ENCODE results near the gene TAF6.

Gene TAF6

DNA sequence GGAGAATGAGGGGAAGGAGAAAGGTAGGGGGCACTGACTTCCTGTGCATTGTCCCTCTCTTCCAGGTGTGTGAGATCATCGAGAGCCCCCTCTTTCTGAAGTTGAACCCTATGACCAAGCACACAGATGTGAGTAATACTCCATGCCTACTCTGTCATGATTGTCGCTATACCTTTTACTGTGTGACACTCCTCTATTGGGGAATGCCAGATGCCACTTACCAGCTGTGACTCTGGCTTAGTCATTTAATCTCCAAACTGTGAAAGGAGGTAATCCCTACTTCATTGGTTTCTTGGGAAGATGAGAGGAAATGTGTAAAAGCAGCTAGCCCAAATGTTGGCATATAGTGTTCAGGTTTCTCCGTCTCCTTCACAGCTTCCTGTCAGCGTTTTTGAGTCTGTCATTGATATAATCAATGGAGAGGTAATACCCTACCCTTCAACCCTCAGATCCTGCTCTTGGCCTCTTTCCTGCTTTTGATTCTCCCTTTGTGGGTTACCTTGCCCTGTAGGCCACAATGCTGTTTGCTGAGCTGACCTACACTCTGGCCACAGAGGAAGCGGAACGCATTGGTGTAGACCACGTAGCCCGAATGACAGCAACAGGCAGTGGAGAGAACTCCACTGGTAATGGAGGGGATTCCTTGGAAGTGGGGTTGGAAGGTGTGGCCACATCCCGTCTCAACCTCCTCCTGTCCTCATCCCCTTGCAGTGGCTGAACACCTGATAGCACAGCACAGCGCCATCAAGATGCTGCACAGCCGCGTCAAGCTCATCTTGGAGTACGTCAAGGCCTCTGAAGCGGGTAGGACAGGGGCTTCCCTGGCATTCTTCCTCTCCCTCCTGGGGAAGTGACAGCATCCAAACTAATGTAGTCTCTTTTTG lies 28.4 kb downstream of the TAF6 start (continued):
- TF ChIP-seq, protein P1, sequence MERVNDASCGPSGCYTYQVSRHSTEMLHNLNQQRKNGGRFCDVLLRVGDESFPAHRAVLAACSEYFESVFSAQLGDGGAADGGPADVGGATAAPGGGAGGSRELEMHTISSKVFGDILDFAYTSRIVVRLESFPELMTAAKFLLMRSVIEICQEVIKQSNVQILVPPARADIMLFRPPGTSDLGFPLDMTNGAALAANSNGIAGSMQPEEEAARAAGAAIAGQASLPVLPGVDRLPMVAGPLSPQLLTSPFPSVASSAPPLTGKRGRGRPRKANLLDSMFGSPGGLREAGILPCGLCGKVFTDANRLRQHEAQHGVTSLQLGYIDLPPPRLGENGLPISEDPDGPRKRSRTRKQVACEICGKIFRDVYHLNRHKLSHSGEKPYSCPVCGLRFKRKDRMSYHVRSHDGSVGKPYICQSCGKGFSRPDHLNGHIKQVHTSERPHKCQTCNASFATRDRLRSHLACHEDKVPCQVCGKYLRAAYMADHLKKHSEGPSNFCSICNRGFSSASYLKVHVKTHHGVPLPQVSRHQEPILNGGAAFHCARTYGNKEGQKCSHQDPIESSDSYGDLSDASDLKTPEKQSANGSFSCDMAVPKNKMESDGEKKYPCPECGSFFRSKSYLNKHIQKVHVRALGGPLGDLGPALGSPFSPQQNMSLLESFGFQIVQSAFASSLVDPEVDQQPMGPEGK (tag by site-specific recombination; IDR thresholded peaks at IDR 0.05): no peak
- no peak for TF ChIP-seq ZNF140 (tag by site-specific recombination; IDR thresholded peaks at IDR 0.05)
- peak; percentile 31 for TF ChIP-seq ZNF366 (tag by site-specific recombination; conservative IDR thresholded peaks at IDR 0.05)
- TF ChIP-seq ZNF214 (tag by site-specific recombination; IDR thresholded peaks at IDR 0.05; ENCODE audit: borderline replicate concordance): peak; percentile 70; the same call in 1 of the 2 replicates
- TF ChIP-seq ZNF362 (tag by site-specific recombination; IDR thresholded peaks at IDR 0.05): no peak
- TF ChIP-seq REST (tag by site-specific recombination; IDR thresholded peaks at IDR 0.05): no peak
- TF ChIP-seq ZNF571 (tag by site-specific recombination; IDR thresholded peaks at IDR 0.05): no peak
- TF ChIP-seq ZNF426 (tag by site-specific recombination; IDR thresholded peaks at IDR 0.05): no peak
- TF ChIP-seq BCL11A (tag by site-specific recombination; IDR thresholded peaks at IDR 0.05; ENCODE audit: low read depth): no peak
- TF ChIP-seq SP2 (tag by site-specific recombination; IDR thresholded peaks at IDR 0.05): no peak
- no peak for TF ChIP-seq ZNF133 (tag by site-specific recombination; IDR thresholded peaks at IDR 0.05)
- no peak for TF ChIP-seq ZNF623 (tag by site-specific recombination; IDR thresholded peaks at IDR 0.05)

DNA sequence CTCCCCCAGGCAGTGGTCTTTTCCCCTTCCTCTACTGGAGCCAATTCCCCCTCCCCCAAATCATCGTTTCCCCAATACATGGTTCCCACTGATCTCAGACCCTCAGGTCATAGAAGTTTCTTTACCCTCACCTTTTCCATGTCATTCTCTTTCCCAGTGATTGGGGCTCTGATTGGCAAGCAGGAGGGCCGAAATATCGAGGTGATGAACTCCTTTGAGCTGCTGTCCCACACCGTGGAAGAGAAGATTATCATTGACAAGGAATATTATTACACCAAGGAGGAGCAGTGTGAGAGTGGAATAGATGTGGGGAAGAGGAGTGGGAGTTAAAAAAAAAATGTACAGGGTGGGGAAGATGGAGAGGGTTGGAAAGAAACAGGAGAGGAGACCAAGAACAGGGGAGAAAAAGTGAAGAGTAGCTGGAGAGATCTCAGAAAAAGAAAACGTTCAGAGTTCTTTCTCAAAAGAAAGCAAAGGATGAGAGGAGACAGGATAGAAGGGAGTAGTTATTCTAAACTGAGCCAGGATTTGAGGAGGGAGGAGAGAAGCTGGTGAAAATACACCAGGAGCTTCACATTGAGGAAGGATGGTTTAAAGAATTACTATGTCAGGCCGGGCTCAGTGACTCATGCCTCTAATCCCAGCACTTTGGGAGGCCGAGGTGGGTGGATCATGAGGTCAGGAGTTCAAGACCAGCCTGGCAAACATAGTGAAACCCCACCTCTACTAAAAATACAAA lies 29.5 kb downstream of the TAF6 start:
- Histone ChIP-seq H3K36me3 (ENCODE audit: control insufficient read depth in 2 of 2, insufficient read depth in 1 of 2, low read length in 2 of 2) (peaks cover 13 to 44% of the 10 kb centered on the region in 2 experiments), H3K27ac (ENCODE audit: extremely low read depth, low read depth, low read length) (peak overlapping the region; percentile 79), H3K9me3 (ENCODE audit: control insufficient read depth, insufficient read depth, low read depth, low read length) (no peaks in the 10 kb centered on the region), H3K4me1 (ENCODE audit: control insufficient read depth, insufficient read depth, low read length) (peaks cover 8% of the 10 kb centered on the region), H3K4me3 (ENCODE audit: low read depth, low read length) (peak overlapping the region; percentile 86)
- ChIA-PET POLR2A (interaction anchor here (1.7 to 7.9 kb wide), 2 partner anchors 11 to 37 kb away, joined by 3 to 115 read pairs; partner anchors contain the start of genes AP4M1, MBLAC1 and MCM7), CTCF (interaction anchor here (0.6 to 1.3 kb wide), 3 partner anchors 11 to 317 kb away, joined by 3 to 4 read pairs (median 4); partner anchors contain the start of gene MCM7)
- TF ChIP-seq KLF9 (tag by site-specific recombination; IDR thresholded peaks at IDR 0.05; ENCODE audit: low read depth) (no peak), SP7 (tag by site-specific recombination; IDR thresholded peaks at IDR 0.05) (peak; percentile 70), KLF17 (tag by site-specific recombination; IDR thresholded peaks at IDR 0.05) (peak; percentile 18; the same call in 1 of the 2 replicates), ZBTB49 (tag by site-specific recombination; IDR thresholded peaks at IDR 0.05; ENCODE audit: low read depth) (no peak), ZNF214 (tag by site-specific recombination; IDR thresholded peaks at IDR 0.05; ENCODE audit: borderline replicate concordance) (no peak), ZNF677 (tag by site-specific recombination; IDR thresholded peaks at IDR 0.05) (no peak)
- TF ChIP-seq, protein P2, sequence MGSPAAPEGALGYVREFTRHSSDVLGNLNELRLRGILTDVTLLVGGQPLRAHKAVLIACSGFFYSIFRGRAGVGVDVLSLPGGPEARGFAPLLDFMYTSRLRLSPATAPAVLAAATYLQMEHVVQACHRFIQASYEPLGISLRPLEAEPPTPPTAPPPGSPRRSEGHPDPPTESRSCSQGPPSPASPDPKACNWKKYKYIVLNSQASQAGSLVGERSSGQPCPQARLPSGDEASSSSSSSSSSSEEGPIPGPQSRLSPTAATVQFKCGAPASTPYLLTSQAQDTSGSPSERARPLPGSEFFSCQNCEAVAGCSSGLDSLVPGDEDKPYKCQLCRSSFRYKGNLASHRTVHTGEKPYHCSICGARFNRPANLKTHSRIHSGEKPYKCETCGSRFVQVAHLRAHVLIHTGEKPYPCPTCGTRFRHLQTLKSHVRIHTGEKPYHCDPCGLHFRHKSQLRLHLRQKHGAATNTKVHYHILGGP (tag by site-specific recombination; IDR thresholded peaks at IDR 0.05): no peak

Measured in HEK293 (cell line).